ENCODE results near the gene MBNL2. TPM values are rescaled to one million over a fixed set of nuclear protein-coding genes. Genes with fewer than 3 reads are reported as not detected.

MBNL2 gene
- total and polyA plus RNA-seq, 11 donors = 18.5 to 100 (median 81.4) TPM

- ATAC-seq = no peak
- Histone ChIP-seq H3K9me3 (no peaks in the 10 kb centered on the region), H3K4me3 (no peak overlapping the region), H3K4me1 (peaks cover 0 to 87% (median 44%) of the 10 kb centered on the region in 12 donors), H3K27ac (peak overlapping the region in 1 of 12 donors; percentile 55), H3K36me3 (no peaks in the 10 kb centered on the region), H3K27me3 (no peaks in the 10 kb centered on the region)
- intact Hi-C loops (cut with DNase I) = no loop called here
- WGBS, 4 donors = 79 to 83% (median 81%) methylated on average over 6 of the region's 6 CpGs
- TF ChIP-seq POLR2A (IDR thresholded peaks at IDR 0.05) (no peak), CTCF (IDR thresholded peaks at IDR 0.05) (no peak)
- DNase-seq = no peak
Observed at GRCh38 chr13:97327086-97327485, 105.0 kb downstream of the MBNL2 start.

GRCh38 chr13:97327506-97328221, 105.5 kb downstream of the MBNL2 start:
- H3K36me3 ChIP-seq = no peaks in the 10 kb centered on the region
- TF ChIP-seq CTCF (IDR thresholded peaks at IDR 0.05) (no peak), POLR2A (IDR thresholded peaks at IDR 0.05) (no peak)
- DNase-seq (no peak), ATAC-seq (no peak)
- peak overlapping the region in 5 of 12 donors; percentile 18 to 71 (median 36) for H3K27ac ChIP-seq
- H3K27me3 ChIP-seq = no peaks in the 10 kb centered on the region
- intact Hi-C loops (cut with DNase I) = no loop called here
- 54 to 68% (median 55%) methylated on average over 4 of the region's 4 CpGs for WGBS, 4 donors
- no peak overlapping the region for H3K4me3 ChIP-seq
- H3K9me3 ChIP-seq = no peaks in the 10 kb centered on the region
- peaks cover 0 to 89% (median 42%) of the 10 kb centered on the region in 12 donors for H3K4me1 ChIP-seq

- ATAC-seq (peak; percentile 28 to 45 (median 44)), DNase-seq (no peak)
- H3K27ac ChIP-seq = peak overlapping the region in 4 of 12 donors; percentile 24 to 71 (median 40)
- intact Hi-C loops (cut with DNase I) = no loop called here
- TF ChIP-seq CTCF (IDR thresholded peaks at IDR 0.05) = no peak
- no peak for TF ChIP-seq POLR2A (IDR thresholded peaks at IDR 0.05)
- H3K27me3 ChIP-seq = no peaks in the 10 kb centered on the region
- H3K36me3 ChIP-seq = no peaks in the 10 kb centered on the region
- peaks cover 0 to 89% (median 40%) of the 10 kb centered on the region in 12 donors for H3K4me1 ChIP-seq
- H3K4me3 ChIP-seq = no peak overlapping the region
- 48 to 61% (median 59%) methylated on average over 12 of the region's 12 CpGs for WGBS, 4 donors
- H3K9me3 ChIP-seq = no peaks in the 10 kb centered on the region
Observed at GRCh38 chr13:97328222-97328790, 106.2 kb downstream of the MBNL2 start.

- no peaks in the 10 kb centered on the region for H3K27me3 ChIP-seq
- WGBS, 4 donors = 28 to 47% (median 41%) methylated on average over 4 of the region's 4 CpGs
- H3K9me3 ChIP-seq = no peaks in the 10 kb centered on the region
- peaks cover 0 to 2% (median 0%) of the 10 kb centered on the region in 9 donors for H3K36me3 ChIP-seq
- intact Hi-C loops (cut with DNase I) = no loop called here
- TF ChIP-seq POLR2A (IDR thresholded peaks at IDR 0.05) = no peak
- no peak for TF ChIP-seq CTCF (IDR thresholded peaks at IDR 0.05)
- peak; percentile 39 to 66 (median 60) for ATAC-seq
- DNase-seq = no peak
- H3K4me1 ChIP-seq = peaks cover 0 to 86% (median 39%) of the 10 kb centered on the region in 12 donors
- peak overlapping the region in 1 of 12 donors; percentile 28 for H3K27ac ChIP-seq
- no peak overlapping the region for H3K4me3 ChIP-seq
Observed at GRCh38 chr13:97329331-97329730, 107.2 kb downstream of the MBNL2 start.
